Lung (tissue), 12 donors: ENCODE results near the gene ENSA. TPM values are rescaled to one million over a fixed set of nuclear protein-coding genes. Genes with fewer than 3 reads are reported as not detected.

ENCODE experiments used
- ATAC-seq: fragments of 200-7000 bp; cut with Tn5 transposase; one replicate; pipeline ENCODE4 v1.9.1; 2020; ENCODE audit warnings: moderate number of reproducible peaks; ENCODE audit not compliant: insufficient read depth, low FRiP score
- DNase-seq, 3 donors: peaks; one replicate each; pipeline ENCODE4 v3.0.0-alpha.2; 2013 to 2017
- H3K27ac ChIP-seq, 2 donors: one replicate each; pipeline ENCODE4 v1.5.1; 2013; ENCODE audit warnings: mild to moderate bottlenecking in 2 of 2, moderate library complexity in 2 of 2, control low read depth in 1 of 2, inconsistent platforms in 1 of 2, low read depth in 1 of 2, low read length in 1 of 2
- H3K27me3 ChIP-seq, 3 donors: one replicate each; pipeline ENCODE4 v1.5.1; 2013; ENCODE audit warnings: low read length in 2 of 3; ENCODE audit not compliant: control insufficient read depth in 3 of 3, insufficient read depth in 3 of 3
- H3K36me3 ChIP-seq, 4 donors: one replicate each; pipeline ENCODE4 v1.5.1; 2013; ENCODE audit warnings: low read length in 4 of 4, mild to moderate bottlenecking in 1 of 4, moderate library complexity in 1 of 4; ENCODE audit not compliant: control insufficient read depth in 4 of 4, insufficient read depth in 4 of 4
- H3K4me1 ChIP-seq, 5 donors: one replicate each; pipeline ENCODE4 v1.5.1; 2013; ENCODE audit warnings: low read length in 5 of 5, mild to moderate bottlenecking in 2 of 5, moderate library complexity in 1 of 5; ENCODE audit not compliant: control insufficient read depth in 5 of 5, insufficient read depth in 5 of 5
- H3K4me3 ChIP-seq: one replicate; pipeline ENCODE4 v1.5.1; 2013; ENCODE audit warnings: mild to moderate bottlenecking, control low read depth, moderate library complexity
- H3K9ac ChIP-seq, 2 donors: one replicate each; pipeline ENCODE4 v1.5.1; 2013; ENCODE audit warnings: low read length in 2 of 2, control low read depth in 1 of 2; ENCODE audit not compliant: insufficient read depth in 1 of 2
- H3K9me3 ChIP-seq, 4 donors: one replicate each; pipeline ENCODE4 v1.5.1; 2013; ENCODE audit warnings: low read length in 3 of 4, mild to moderate bottlenecking in 1 of 4, moderate library complexity in 1 of 4; ENCODE audit not compliant: control insufficient read depth in 4 of 4, insufficient read depth in 3 of 4
- WGBS, 2 donors: extraction: QIAGEN DNeasy Blood & Tissue Kit; methylation state at CpG; one replicate each; pipeline ENCODE4 v1.1.7; 2013; 5-methylcytosine and 5-hydroxymethylcytosine counted together
- polyA plus RNA-seq, 2 donors: library from polyadenylated mRNA; stranded (reverse); fragments of 200-250 nt; gene quantifications; one replicate each; pipeline ENCODE4 v1.2.1, GENCODE V29; 2013
- total RNA-seq, 2 donors: library from RNA; depleted of rRNA in 1 of 2; stranded (reverse); fragments of >200 nt in 1 of 2; gene quantifications; one replicate each; pipeline ENCODE4 v1.2.1, GENCODE V29; 2014 to 2021
- TF ChIP-seq, protein P1 (sequence below): IDR thresholded peaks from 2 replicates; pipeline ENCODE4 v1.5.1; 2012; ENCODE audit warnings: mild to moderate bottlenecking; ENCODE audit errors: control extremely low read depth, extremely low read depth
- donor health status: control.
- donor health status: control.
- donor health status: Bipolar disorder and iron deficiency.
- donor health status: healthy.
- donor health status: DM: yes; HTN: yes; CAD: no.

The ENSA gene
- total and polyA plus RNA-seq, 4 donors = 133 to 245 (median 158) TPM

DNA sequence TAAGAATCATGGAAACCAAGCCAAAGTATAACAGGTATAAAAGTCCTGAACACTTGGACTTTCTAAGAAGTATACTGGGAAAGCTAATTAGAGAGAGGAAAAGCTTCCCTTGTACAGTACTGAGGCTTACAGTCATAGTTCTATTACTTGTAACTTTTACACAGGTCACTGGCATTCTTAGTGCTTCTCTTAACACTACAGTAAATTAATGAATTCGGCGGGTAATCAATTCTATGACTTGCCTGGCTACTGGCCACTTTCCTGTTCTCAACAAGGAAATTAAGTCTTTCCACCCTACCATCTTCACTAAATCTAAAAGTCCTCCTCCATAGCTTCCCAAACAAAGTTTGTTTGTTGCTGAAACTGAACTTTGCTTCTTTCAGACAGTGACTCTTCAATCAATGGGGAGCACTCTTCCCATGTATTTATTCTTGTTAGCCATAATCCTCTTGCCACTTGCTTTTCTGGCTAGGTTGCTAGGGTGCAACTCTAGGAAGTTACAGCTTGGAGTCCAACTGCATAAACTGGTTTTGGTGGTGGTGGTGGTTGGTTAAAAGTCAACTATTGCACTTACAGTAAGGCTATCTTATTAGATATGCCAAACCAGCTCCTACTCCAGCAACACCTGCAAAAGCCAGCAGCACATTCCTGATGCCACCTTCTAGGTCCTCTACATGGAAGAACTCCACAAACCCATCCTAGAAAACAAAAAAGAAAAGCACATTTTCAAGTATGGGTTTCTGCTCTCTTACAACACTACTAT lies 52.4 kb downstream of the ENSA start:
- 5 to 51% methylated on average over 2 of the region's 2 CpGs for WGBS, 2 donors
- Histone ChIP-seq H3K27me3 (no peaks in the 10 kb centered on the region), H3K4me3 (peak overlapping the region; percentile 87), H3K9ac (peak overlapping the region; percentile 97 to 98), H3K27ac (peak overlapping the region; percentile 80 to 99), H3K36me3 (peaks cover 20 to 56% (median 34%) of the 10 kb centered on the region in 4 donors), H3K9me3 (no peaks in the 10 kb centered on the region), H3K4me1 (peaks cover 2 to 37% (median 17%) of the 10 kb centered on the region in 5 donors)
- no peak for ATAC-seq
- TF ChIP-seq, protein P1, sequence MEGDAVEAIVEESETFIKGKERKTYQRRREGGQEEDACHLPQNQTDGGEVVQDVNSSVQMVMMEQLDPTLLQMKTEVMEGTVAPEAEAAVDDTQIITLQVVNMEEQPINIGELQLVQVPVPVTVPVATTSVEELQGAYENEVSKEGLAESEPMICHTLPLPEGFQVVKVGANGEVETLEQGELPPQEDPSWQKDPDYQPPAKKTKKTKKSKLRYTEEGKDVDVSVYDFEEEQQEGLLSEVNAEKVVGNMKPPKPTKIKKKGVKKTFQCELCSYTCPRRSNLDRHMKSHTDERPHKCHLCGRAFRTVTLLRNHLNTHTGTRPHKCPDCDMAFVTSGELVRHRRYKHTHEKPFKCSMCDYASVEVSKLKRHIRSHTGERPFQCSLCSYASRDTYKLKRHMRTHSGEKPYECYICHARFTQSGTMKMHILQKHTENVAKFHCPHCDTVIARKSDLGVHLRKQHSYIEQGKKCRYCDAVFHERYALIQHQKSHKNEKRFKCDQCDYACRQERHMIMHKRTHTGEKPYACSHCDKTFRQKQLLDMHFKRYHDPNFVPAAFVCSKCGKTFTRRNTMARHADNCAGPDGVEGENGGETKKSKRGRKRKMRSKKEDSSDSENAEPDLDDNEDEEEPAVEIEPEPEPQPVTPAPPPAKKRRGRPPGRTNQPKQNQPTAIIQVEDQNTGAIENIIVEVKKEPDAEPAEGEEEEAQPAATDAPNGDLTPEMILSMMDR = no peak
- DNase-seq = peak in 2 of 3 donors; percentile 37 to 42

DNA sequence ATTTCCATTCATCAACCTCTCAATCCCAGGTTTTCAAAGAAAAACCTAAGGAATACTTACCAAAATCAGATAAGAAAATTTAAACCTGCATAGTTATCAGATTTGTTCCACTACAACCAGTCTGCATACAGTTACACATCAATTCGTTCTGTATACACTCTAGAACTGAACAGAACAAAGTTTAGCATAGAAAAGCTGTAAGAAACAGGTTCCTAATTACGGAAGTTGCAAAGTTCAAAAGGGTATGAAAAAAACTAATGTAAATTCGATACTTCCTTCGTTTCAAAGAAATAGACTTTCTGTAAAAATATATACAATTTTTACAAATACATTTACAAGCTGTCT lies 53.1 kb downstream of the ENSA start:
- Histone ChIP-seq H3K9ac (peak overlapping the region; percentile 97 to 98), H3K36me3 (peaks cover 20 to 56% (median 35%) of the 10 kb centered on the region in 4 donors), H3K4me3 (no peak overlapping the region), H3K4me1 (peaks cover 2 to 37% (median 17%) of the 10 kb centered on the region in 5 donors), H3K27ac (peak overlapping the region in 1 of 2 donors; percentile 99), H3K9me3 (no peaks in the 10 kb centered on the region), H3K27me3 (no peaks in the 10 kb centered on the region)
- DNase-seq (no peak), ATAC-seq (no peak)
- TF ChIP-seq, protein P1 = no peak
- WGBS, 2 donors = 1 to 5% methylated on average over 4 of the region's 4 CpGs

DNA sequence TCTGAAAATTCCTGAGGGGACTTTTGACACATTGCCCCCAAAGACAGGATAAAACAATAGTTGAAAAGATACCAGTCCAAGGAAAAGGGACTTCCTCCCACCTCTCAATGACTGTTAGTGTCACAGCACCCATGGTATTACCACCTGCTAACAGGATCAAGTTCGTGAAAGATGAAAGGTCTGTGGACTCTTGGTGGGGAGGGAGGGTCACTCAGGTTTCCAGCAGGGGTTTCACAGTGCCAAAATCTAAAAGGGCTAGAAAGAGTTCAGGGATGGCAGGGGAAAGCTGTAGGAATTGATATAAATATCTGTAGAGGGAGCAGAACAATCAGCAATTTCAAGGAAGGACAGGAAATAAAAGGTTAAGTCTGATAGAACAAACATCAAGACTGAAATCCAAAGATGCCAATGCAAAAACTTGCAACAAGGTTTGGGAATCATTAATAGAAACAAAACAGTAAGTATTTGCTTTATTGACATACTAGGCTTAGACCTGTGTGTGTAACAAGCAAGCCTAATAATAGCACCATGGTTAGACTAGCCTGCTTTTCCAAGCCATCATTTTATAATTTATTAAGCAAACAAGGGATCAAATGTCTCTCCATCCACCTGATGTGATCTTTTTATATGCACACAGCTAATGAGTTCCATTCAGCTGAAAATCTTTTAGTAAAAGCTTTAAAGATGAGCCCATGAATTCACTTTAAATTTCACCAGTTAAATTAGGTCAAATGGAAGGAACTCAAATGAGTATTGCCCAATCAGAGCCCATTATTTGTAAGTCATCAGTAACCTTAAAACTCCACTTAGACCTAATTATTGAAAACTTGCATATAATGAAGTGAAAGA lies 53.7 kb downstream of the ENSA start:
- TF ChIP-seq, protein P1 = no peak
- H3K9me3 ChIP-seq = no peaks in the 10 kb centered on the region
- peak overlapping the region; percentile 40 for H3K4me3 ChIP-seq
- peak overlapping the region in 1 of 2 donors; percentile 98 for H3K9ac ChIP-seq
- H3K4me1 ChIP-seq = peaks cover 5 to 37% (median 20%) of the 10 kb centered on the region in 5 donors
- WGBS, 2 donors = 10 to 38% methylated on average over 1 of the region's 1 CpG
- ATAC-seq (no peak), DNase-seq (peak in 2 of 3 donors; percentile 41 to 57)
- peak overlapping the region; percentile 81 to 98 for H3K27ac ChIP-seq
- no peaks in the 10 kb centered on the region for H3K27me3 ChIP-seq
- peaks cover 20 to 59% (median 38%) of the 10 kb centered on the region in 4 donors for H3K36me3 ChIP-seq
